Measurements from ENCODE around the gene TNXB.

Gene TNXB

DNA sequence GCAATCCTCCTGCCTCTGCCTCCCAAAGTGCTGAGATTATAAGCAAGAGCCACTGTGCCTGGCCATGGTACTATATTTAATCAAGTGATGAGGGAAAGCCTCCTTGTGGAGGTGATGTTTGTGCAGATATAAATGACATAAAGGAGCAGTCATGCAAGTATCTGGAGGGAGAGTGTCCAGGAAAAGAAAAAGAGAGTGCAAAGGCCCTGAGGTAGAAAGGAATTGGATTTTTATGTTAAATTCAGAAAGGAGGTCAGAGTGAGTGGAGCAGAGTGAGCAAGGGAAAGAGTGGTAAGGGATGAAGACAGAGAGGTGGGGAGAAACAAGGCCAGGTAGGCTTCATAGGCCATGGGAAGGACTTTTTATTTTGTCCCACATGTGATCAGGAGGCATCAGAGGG lies 28.3 kb upstream of the TNXB start:
- Histone ChIP-seq H3K36me3 (ENCODE audit: control insufficient read depth in 1 of 2, insufficient read depth in 2 of 2, low read length in 2 of 2) (no peaks in the 10 kb centered on the region), H3K4me3 (ENCODE audit: low read depth, low read length) (no peak overlapping the region), H3K9ac (ENCODE audit: low read length) (no peak overlapping the region), H2BK5ac (ENCODE audit: low read depth, low read length, poor library complexity) (no peak overlapping the region), H4K91ac (ENCODE audit: low read depth, low read length) (no peak overlapping the region), H4K12ac (ENCODE audit: low read depth, low read length) (no peak overlapping the region), H3K23ac (ENCODE audit: low read length) (no peak overlapping the region), H3K79me1 (ENCODE audit: low read length) (no peaks in the 10 kb centered on the region), H3K18ac (ENCODE audit: low read length) (no peak overlapping the region), H2AK5ac (ENCODE audit: low read length) (no peak overlapping the region), H3K9me3 (ENCODE audit: insufficient read depth, low read depth, low read length) (no peaks in the 10 kb centered on the region), H4K8ac (ENCODE audit: low read depth, low read length) (no peak overlapping the region), H3K27ac (ENCODE audit: low read depth, low read length) (no peak overlapping the region), H2BK120ac (ENCODE audit: insufficient read depth, low read length, poor library complexity) (no peak overlapping the region), H3K4me1 (ENCODE audit: control insufficient read depth in 1 of 2, insufficient read depth in 2 of 2, low read length in 2 of 2) (no peaks in the 10 kb centered on the region), H2BK12ac (ENCODE audit: low read length) (no peak overlapping the region), H3K4ac (ENCODE audit: low read depth, low read length) (no peak overlapping the region), H3K14ac (ENCODE audit: low read length) (no peak overlapping the region), H2AFZ (ENCODE audit: insufficient read depth, low read length, poor library complexity) (no peak overlapping the region), H3K79me2 (ENCODE audit: control insufficient read depth, insufficient read depth, low read length, poor library complexity) (no peaks in the 10 kb centered on the region), H3K4me2 (ENCODE audit: low read length) (no peak overlapping the region), H3K27me3 (ENCODE audit: insufficient read depth, low read length) (no peaks in the 10 kb centered on the region)
- no peak for DNase-seq

DNA sequence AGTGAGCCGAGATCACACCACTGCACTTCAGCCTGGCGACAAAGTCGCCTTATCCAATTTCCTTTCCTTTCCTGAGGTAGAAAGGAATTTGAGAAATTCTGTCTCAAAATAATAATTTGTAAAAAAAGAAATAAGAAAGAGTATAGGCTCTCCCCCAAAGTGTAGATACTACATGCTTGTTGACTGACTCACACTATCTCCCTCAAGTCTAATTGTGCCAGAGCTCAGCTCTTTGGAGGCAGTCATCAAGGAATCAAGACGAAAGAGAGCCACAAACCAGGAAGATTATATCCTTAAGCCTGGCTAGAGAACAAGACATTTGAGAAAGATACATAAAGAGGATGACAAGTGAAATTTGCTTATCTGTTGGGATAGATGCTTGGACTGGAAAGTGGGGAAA lies 24.6 kb upstream of the TNXB start:
- Histone ChIP-seq H2AFZ (ENCODE audit: insufficient read depth, low read length, poor library complexity) (no peak overlapping the region), H2BK12ac (ENCODE audit: low read length) (no peak overlapping the region), H3K18ac (ENCODE audit: low read length) (no peak overlapping the region), H3K4me3 (ENCODE audit: low read depth, low read length) (no peak overlapping the region), H3K79me2 (ENCODE audit: control insufficient read depth, insufficient read depth, low read length, poor library complexity) (peaks cover 5% of the 10 kb centered on the region), H3K36me3 (ENCODE audit: control insufficient read depth in 1 of 2, insufficient read depth in 2 of 2, low read length in 2 of 2) (no peaks in the 10 kb centered on the region), H4K12ac (ENCODE audit: low read depth, low read length) (no peak overlapping the region), H3K9me3 (ENCODE audit: insufficient read depth, low read depth, low read length) (no peaks in the 10 kb centered on the region), H3K14ac (ENCODE audit: low read length) (no peak overlapping the region), H3K79me1 (ENCODE audit: low read length) (peaks cover 9% of the 10 kb centered on the region), H3K4me1 (ENCODE audit: control insufficient read depth in 1 of 2, insufficient read depth in 2 of 2, low read length in 2 of 2) (peaks cover 7 to 8% of the 10 kb centered on the region in 2 experiments), H2AK5ac (ENCODE audit: low read length) (no peak overlapping the region), H2BK120ac (ENCODE audit: insufficient read depth, low read length, poor library complexity) (no peak overlapping the region), H3K27me3 (ENCODE audit: insufficient read depth, low read length) (no peaks in the 10 kb centered on the region), H4K8ac (ENCODE audit: low read depth, low read length) (no peak overlapping the region), H3K27ac (ENCODE audit: low read depth, low read length) (no peak overlapping the region), H3K23ac (ENCODE audit: low read length) (no peak overlapping the region), H3K4ac (ENCODE audit: low read depth, low read length) (no peak overlapping the region), H4K91ac (ENCODE audit: low read depth, low read length) (no peak overlapping the region), H2BK5ac (ENCODE audit: low read depth, low read length, poor library complexity) (no peak overlapping the region), H3K9ac (ENCODE audit: low read length) (no peak overlapping the region), H3K4me2 (ENCODE audit: low read length) (no peak overlapping the region)
- WGBS (ENCODE audit: extremely low coverage, insufficient coverage, insufficient read length), result no CpG with 5 or more reads among the region's 4 CpGs
- DNase-seq, result no peak

DNA sequence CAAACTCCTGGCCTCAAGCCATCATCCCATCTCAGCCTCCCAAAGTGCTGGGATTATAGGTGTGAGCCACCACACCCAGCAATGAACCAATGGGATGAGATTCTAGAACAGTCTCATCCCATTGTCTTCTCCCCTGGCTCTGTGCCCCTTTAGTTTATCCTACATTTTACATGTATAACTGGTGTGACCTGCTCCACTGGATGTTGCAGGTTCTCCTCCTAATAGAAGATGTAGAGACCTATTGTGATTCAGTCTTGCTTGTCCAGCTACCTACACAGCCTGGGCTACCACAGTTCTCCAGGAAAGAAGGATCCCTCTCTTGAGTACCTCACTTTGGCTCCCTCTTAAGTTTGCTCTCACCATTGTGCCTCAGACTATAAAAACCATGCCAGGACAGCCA lies 23.0 kb upstream of the TNXB start:
- H2AK5ac ChIP-seq (ENCODE audit: low read length), result no peak overlapping the region
- H4K8ac ChIP-seq (ENCODE audit: low read depth, low read length), result no peak overlapping the region
- H3K18ac ChIP-seq (ENCODE audit: low read length), result no peak overlapping the region
- H3K79me2 ChIP-seq (ENCODE audit: control insufficient read depth, insufficient read depth, low read length, poor library complexity), result peaks cover 10% of the 10 kb centered on the region
- H2BK120ac ChIP-seq (ENCODE audit: insufficient read depth, low read length, poor library complexity), result no peak overlapping the region
- H3K23ac ChIP-seq (ENCODE audit: low read length), result no peak overlapping the region
- H4K91ac ChIP-seq (ENCODE audit: low read depth, low read length), result no peak overlapping the region
- no peaks in the 10 kb centered on the region for H3K9me3 ChIP-seq (ENCODE audit: insufficient read depth, low read depth, low read length)
- H2AFZ ChIP-seq (ENCODE audit: insufficient read depth, low read length, poor library complexity), result no peak overlapping the region
- no peak overlapping the region for H4K12ac ChIP-seq (ENCODE audit: low read depth, low read length)
- H3K14ac ChIP-seq (ENCODE audit: low read length), result no peak overlapping the region
- no peak overlapping the region for H3K9ac ChIP-seq (ENCODE audit: low read length)
- H2BK5ac ChIP-seq (ENCODE audit: low read depth, low read length, poor library complexity), result no peak overlapping the region
- H3K4me1 ChIP-seq (ENCODE audit: control insufficient read depth in 1 of 2, insufficient read depth in 2 of 2, low read length in 2 of 2), result peaks cover 15 to 16% of the 10 kb centered on the region in 2 experiments
- no peak overlapping the region for H3K4me3 ChIP-seq (ENCODE audit: low read depth, low read length)
- no peaks in the 10 kb centered on the region for H3K27me3 ChIP-seq (ENCODE audit: insufficient read depth, low read length)
- no peak overlapping the region for H2BK12ac ChIP-seq (ENCODE audit: low read length)
- H3K27ac ChIP-seq (ENCODE audit: low read depth, low read length), result no peak overlapping the region
- H3K4me2 ChIP-seq (ENCODE audit: low read length), result no peak overlapping the region
- peaks cover 13% of the 10 kb centered on the region for H3K79me1 ChIP-seq (ENCODE audit: low read length)
- H3K4ac ChIP-seq (ENCODE audit: low read depth, low read length), result no peak overlapping the region
- peak in 1 of 2 donors; percentile 47 for DNase-seq
- no peaks in the 10 kb centered on the region for H3K36me3 ChIP-seq (ENCODE audit: control insufficient read depth in 1 of 2, insufficient read depth in 2 of 2, low read length in 2 of 2)

DNA sequence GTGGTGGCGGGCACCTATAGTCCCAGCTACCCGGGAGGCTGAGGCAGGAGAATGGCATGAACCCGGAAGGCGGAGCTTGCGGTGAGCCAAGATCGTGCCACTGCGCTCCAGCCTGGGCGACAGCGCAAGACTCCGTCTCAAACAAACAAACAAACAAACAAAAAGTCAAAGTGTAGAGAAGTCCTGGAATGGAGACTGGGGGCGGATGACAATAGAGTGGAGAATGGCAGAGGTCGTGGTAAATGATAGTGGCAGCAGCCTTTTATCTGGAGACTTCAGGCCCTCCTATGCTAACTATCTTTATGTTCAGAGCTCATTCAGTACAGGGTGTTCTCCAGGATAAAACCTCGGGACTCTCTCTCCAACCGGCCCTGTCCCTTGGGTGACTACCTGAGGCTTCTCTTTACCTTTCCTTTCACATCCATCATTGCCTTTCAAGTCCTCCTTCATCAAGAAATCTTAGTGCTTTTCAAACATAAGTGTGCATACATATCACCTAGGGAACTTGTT lies 22.4 kb upstream of the TNXB start:
- DNase-seq, result peak in 1 of 2 donors; percentile 32
- Histone ChIP-seq H2BK12ac (ENCODE audit: low read length) (no peak overlapping the region), H2BK120ac (ENCODE audit: insufficient read depth, low read length, poor library complexity) (no peak overlapping the region), H3K4ac (ENCODE audit: low read depth, low read length) (no peak overlapping the region), H3K4me3 (ENCODE audit: low read depth, low read length) (no peak overlapping the region), H4K12ac (ENCODE audit: low read depth, low read length) (no peak overlapping the region), H3K27ac (ENCODE audit: low read depth, low read length) (no peak overlapping the region), H2AK5ac (ENCODE audit: low read length) (no peak overlapping the region), H4K8ac (ENCODE audit: low read depth, low read length) (no peak overlapping the region), H3K14ac (ENCODE audit: low read length) (no peak overlapping the region), H3K4me2 (ENCODE audit: low read length) (no peak overlapping the region), H3K27me3 (ENCODE audit: insufficient read depth, low read length) (no peaks in the 10 kb centered on the region), H3K79me1 (ENCODE audit: low read length) (peaks cover 13% of the 10 kb centered on the region), H2AFZ (ENCODE audit: insufficient read depth, low read length, poor library complexity) (no peak overlapping the region), H3K9ac (ENCODE audit: low read length) (no peak overlapping the region), H3K9me3 (ENCODE audit: insufficient read depth, low read depth, low read length) (no peaks in the 10 kb centered on the region), H3K18ac (ENCODE audit: low read length) (no peak overlapping the region), H2BK5ac (ENCODE audit: low read depth, low read length, poor library complexity) (no peak overlapping the region), H3K36me3 (ENCODE audit: control insufficient read depth in 1 of 2, insufficient read depth in 2 of 2, low read length in 2 of 2) (peaks cover 0 to 2% of the 10 kb centered on the region in 2 experiments), H3K79me2 (ENCODE audit: control insufficient read depth, insufficient read depth, low read length, poor library complexity) (peaks cover 10% of the 10 kb centered on the region), H4K91ac (ENCODE audit: low read depth, low read length) (no peak overlapping the region), H3K23ac (ENCODE audit: low read length) (no peak overlapping the region), H3K4me1 (ENCODE audit: control insufficient read depth in 1 of 2, insufficient read depth in 2 of 2, low read length in 2 of 2) (peaks cover 18% of the 10 kb centered on the region in 2 experiments)
- WGBS (ENCODE audit: extremely low coverage, insufficient coverage, insufficient read length), result no CpG with 5 or more reads among the region's 14 CpGs
